GM20431 (cell line): Measurements from ENCODE around the gene SMARCD1.

Source experiments
- in situ Hi-C: fragments of 300-500 bp; cut with MseI, MboI; formaldehyde crosslinking; loops from one replicate; pipeline ENCODE4 v1.15.0; 2020; ENCODE audit warnings: low sequenced_read_pairs; ENCODE audit not compliant: unreplicated experiment

The SMARCD1 gene

GRCh38 chr12:50084775-50085614, at the start of gene SMARCD1:
Gene SMARCD1 (plus strand): TSS chr12:50085342. CDS start chr12:50085370, 28 bp downstream.
- in situ Hi-C loops = loop anchor here (10.0 kb wide), 1 partner anchor 90 kb away; no protein-coding TSS in a partner anchor

GRCh38 chr12:50038336-50038735, 46.8 kb upstream of the SMARCD1 start:
- in situ Hi-C loops = no loop called here

DNA sequence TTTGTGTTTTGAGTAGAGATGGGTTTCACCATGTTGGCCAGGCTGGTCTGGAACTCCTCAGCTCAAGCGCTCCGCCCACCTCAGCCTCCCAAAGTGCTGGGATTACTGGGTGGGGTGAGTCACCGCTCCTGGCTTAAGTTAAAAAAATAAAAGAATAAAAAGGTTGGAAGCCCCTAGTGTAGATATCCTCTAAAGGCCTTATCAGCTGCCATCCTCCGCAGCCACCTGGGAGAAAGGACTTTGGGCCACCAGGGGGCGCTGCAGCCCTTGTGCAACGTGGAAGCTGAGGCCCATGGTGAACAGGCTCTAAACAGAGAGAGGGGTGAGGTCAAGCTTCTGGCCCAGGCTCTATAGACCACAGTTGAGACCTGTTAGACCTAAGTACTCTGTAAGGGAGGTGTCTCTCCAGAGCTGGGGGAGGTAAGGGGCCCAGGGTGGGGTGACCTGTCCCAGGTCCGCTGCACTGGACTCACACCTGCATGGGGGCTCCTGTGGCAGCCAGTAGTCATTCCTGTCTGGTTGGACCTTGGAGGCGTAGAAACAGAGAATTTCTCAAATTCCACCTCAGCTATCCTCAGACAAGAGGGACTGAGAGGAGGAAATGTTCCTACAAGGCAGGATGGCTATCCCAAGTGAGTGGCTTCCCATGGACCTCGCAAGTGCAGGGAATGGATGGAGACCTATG, 45.8 kb upstream of the SMARCD1 start:
- in situ Hi-C loops = no loop called here

DNA sequence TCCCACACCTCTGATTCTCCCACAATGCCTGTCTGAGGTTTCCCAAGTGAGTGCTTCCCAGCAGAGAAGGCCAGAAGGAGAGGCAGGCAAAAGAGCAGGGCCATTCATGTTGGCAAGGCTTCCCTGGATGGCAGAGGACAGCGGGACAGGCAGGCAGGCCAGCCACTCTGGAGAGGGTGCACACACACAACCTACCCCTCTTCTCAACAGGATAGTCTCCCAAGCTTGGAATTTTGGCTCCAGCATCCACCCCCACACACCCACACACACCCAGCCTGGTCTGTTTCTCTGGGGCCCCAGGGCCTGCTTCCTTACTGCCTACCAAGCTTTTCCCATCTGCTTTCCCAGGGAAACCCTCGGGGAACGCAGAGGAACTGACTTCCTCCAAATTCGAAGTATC, 44.5 kb upstream of the SMARCD1 start:
- in situ Hi-C loops = no loop called here

- in situ Hi-C loops = no loop called here
These were observed 43.9 kb upstream of the SMARCD1 start for GRCh38 chr12:50041062-50041860.

DNA sequence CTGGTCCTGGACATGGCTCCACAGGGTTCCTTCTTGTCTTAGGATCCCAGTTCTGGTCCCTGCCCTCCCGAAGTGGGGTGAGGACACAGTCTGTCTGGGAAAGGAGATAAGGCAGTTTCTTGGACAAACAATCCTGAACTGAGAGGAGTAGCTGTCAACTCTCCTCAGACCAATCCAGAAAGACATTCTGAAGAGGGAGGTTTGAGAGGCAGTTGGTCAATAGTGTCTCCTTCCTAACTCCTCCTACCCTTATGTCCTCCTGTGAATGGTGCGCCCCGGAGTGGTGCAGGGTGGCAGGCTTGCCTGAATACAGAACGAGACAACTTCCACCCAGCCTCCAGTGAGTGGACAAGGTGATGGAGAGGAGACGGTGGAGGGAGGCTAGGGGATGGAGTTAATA, 43.2 kb upstream of the SMARCD1 start:
- in situ Hi-C loops = no loop called here

GRCh38 chr12:50042693-50043092, 42.4 kb upstream of the SMARCD1 start:
- in situ Hi-C loops = no loop called here

- in situ Hi-C loops = no loop called here
These were observed 41.8 kb upstream of the SMARCD1 start for GRCh38 chr12:50043308-50043707.

- in situ Hi-C loops = no loop called here
These were observed 41.3 kb upstream of the SMARCD1 start for GRCh38 chr12:50043854-50044253.

- in situ Hi-C loops = no loop called here
These were observed 37.4 kb upstream of the SMARCD1 start for GRCh38 chr12:50047693-50048250.

DNA sequence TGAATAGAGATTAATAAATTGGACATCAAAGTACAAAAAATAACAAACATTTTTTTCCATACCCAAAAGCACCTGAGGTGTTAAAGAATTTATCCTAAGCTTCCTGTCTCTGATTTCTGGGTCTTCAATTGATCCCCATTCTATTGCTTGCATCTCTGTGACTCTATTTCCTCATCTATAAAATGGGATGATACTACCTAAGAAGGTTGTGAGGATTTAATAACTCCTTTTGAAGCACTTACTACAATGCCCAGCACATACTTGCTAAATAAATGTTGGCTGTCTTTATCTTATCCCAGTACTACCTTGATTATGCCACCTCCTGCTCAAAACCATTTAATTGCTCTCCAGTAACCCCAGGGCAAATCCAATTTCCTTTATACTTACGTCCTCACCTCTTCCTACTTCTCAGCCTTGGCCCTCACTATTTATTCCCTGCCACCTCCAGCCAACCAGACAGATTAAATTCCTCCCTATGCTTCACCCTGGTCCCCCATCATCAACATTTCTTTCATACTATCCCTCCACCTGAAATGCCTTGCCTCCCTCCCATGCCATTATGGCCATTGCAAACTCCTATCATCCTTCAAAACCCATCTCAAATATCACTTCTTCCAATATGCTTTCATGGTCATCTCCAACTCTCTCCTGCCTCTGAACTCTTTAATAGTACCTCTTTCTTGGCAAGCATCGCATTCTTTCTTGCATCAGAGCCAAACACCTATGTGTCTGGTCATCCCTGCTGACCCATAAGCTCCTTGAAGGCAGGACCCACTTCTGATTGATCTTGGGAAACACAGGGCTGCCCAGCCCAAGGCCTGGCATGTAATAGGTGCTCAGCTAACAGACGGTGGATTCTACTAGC, 35.7 kb upstream of the SMARCD1 start:
- in situ Hi-C loops = loop anchor here (10.0 kb wide), 1 partner anchor 75 kb away; the partner anchor contains the start of gene AQP6

DNA sequence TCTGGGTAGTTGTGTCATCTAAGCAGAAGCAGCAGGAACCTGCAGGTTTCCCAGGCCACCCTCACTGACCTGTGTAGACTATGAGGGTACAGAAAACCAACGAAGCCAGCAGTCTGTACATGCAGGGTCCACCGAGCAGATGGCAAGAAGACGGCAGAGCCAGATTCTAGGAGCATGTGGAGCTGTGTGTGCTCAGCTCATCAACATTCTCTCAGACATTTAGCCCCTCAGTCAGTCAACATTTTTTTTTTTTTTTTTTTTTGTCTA, 35.1 kb upstream of the SMARCD1 start:
- in situ Hi-C loops = loop anchor here (10.0 kb wide), 1 partner anchor 75 kb away; the partner anchor contains the start of gene AQP6

GRCh38 chr12:50050410-50051098, 34.6 kb upstream of the SMARCD1 start:
- in situ Hi-C loops = loop anchor here (10.0 kb wide), 1 partner anchor 76 kb away; the partner anchor contains the start of gene AQP6

DNA sequence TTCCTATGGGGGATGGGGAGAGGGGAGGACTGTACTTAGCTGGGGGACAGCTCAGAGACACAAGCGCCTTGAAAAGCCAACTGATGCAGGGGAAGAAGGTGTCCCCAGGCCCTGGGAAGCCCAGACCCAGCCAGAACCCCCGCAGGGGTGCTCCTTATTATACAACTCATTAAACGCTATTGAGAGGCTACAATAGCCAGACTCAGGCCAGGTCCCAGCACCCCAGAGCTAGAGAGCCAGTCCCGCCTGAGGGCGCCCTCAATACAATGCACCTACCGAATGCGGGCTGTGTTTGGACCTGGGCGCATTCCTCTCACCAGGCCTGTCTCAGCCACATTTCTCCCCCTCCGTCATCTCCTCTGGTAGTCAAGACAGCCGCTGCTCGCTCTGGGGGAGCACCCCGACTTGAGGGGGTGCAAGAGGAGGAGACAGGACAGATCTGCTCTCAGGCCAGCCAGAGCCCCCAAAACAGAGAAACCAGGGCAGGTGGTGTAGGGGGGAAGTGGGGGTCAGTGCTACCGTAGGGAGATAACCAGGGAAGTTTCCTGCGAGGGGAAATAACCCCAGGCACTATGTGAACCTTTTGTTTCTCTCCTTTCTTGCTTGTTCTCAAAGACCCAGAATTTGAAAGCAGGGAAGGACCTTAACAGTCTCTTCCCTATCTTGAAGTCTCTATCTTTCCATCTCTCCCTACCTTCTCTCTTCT, 33.9 kb upstream of the SMARCD1 start:
- in situ Hi-C loops = loop anchor here (10.0 kb wide), 1 partner anchor 76 kb away; the partner anchor contains the start of gene AQP6

DNA sequence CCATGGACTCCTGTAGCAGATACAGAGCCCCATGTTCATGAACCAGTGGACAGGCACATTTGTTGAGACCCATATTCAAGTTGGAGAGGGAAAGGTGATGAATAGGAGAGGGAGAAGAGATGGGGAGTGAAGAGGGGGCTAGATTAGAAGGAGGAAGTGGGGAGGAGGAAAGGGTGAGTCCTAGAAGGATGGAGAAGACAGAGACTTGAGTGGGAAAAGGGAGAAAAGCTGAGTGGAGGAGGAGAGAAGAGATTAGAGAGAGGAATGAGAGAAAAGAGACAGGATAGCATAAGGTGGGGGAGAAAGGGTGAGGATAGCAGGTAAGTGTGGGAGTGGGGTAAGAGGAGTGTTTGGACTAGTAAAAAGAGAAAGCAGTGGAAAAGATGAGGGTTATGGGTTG, 32.6 kb upstream of the SMARCD1 start:
- in situ Hi-C loops = loop anchor here (10.0 kb wide), 1 partner anchor 78 kb away; the partner anchor contains the start of gene AQP6

DNA sequence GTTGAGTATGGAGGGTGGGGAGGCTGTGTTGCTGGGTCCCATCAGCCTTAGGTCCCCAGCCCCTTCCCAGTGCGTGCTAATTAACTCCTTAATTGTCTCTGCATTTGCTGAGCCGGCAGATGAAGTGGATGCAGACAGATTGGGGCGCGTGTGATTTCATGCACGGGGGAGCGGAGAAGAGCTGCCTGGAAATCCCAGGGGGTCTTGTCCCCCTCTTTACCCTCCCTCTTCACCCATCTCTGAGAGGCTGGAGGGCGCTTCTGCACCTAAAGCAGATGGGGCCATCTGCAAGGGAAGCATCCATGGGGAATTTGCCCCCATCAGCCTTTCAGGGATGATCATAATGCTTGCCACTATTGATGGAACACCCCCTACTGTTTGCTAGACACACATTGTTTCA, 32.2 kb upstream of the SMARCD1 start:
- in situ Hi-C loops = loop anchor here (10.0 kb wide), 1 partner anchor 78 kb away; the partner anchor contains the start of gene AQP6

DNA sequence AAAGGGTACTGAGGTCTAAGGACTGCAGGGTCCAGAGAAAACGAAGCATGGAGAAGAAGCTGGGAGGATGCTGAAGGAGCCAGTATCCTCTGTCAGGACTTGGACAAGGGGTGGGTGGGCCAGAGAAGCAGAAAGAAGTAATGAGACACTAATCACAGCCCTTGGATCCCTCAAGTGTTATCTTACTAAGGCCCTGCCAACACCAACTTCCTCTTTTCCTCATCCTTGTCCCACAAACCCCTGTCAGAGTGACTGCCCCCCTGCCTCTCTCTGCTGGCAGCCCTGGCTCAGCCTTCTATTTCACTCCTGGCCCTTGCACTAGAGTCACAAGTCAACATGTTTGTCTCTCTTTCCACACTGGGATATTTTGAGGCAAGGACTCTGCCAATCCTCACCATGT, 31.6 kb upstream of the SMARCD1 start:
- in situ Hi-C loops = loop anchor here (10.0 kb wide), 1 partner anchor 79 kb away; the partner anchor contains the start of gene AQP6
